Aortic smooth muscle cell (primary cell): Measurements from ENCODE around the gene RNASEH2C. TPM values are rescaled to one million over a fixed set of nuclear protein-coding genes. Genes with fewer than 3 reads are reported as not detected.

Experiments
- total RNA-seq: library from RNA; depleted of rRNA; stranded (reverse); fragments of >200 nt; gene quantifications from 2 replicates; pipeline ENCODE4 v1.2.3, GENCODE V29; 2014

Gene RNASEH2C
- 42.2 and 42.3 TPM in 2 replicates for total RNA-seq

DNA sequence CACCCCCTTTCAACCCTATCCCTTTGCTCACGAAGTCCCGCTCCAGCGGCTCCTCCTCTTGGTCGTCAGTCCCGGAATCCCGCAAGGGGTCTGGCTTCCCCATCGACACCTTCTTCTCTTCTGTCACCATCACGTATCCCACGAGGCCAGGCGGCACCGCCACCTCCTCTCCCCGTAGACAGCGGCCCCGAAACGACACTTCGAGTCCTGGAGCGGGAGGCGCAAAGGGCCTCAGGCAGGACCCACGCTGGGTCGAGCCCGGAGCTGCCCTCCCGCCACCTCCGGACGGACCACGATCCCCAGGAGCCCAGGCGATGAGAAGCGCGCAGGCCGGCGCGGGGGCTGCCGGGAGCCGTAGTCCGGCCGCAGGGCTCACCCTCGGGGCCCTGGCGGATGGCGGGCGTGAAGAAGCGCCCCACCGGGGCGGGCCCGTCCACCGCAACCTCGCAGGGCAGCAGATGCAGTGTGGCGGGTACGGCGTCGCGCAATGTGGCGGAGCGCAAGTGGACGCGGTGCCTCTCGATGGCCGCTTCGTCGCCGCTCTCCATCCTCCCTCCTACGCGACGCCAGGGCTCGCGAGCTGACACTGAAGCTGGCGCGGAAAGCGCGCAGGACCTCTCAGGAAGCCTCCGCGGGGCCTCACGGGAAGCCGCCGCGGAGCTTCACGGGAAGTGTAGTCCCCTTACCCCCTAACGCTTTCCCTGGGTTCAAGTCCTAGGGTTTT, at the start of gene RNASEH2C:
TSS of gene RNASEH2C (minus strand) at position 588 of the 724 bp plus-strand sequence. CDS start at position 548, 40 bp downstream.

DNA sequence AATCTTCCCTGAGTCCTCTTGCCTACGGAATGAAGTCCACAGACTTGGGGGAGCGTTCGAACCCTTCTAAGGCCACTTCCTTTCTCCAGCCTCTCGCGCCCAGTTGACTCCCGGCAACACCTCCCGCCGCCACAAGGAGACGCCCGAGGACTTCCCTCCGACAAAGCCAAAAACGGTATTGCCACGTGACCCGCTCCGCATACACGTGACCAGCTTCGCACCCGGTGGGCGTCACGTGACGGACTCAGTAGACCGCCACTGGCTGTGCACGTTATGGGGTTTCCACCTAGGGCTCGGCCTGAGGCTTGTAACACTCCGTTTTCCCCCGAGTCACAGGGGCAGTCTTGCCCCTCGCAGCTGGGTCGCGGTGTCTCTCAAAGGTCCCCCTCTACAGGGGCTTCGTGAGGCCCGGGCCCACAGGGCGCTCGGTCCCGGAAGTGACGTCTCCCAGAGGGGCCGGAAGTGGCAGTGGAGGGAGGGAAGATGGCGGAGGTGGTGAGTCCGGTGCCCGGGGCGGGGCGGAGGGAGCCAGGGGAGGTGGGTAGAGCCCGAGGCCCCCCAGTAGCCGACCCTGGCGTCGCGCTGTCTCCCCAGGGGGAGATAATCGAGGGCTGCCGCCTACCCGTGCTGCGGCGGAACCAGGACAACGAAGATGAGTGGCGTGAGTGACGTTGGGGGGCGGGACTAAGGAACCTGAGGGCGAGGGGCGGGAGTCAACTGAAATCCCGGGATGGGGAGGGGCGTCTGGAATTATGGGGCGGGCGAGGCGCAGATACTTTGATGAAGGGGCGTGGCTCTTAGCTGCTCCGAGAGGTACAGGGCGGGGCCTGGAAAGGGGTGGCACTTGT, 8.6 kb downstream of the RNASEH2C start, which contains the start of gene KAT5:
TSS of gene KAT5 (plus strand) at position 468 of the 848 bp plus-strand sequence. CDS start at position 484, 16 bp downstream.

Other genes starting within 250 kb of the RNASEH2C start
- gene MALAT1, start 221.8 kb downstream of the RNASEH2C start, total RNA-seq = 9,504 and 16,975 TPM in 2 replicates
- gene SCYL1, start 195.7 kb downstream of the RNASEH2C start, total RNA-seq = 81.8 and 103 TPM in 2 replicates
- 59.5 and 86.0 TPM in 2 replicates for gene LTBP3, start 162.4 kb downstream of the RNASEH2C start, total RNA-seq
- 28.5 and 40.3 TPM in 2 replicates for gene ZNRD2, start 150.3 kb downstream of the RNASEH2C start, total RNA-seq
- gene FAM89B, start 148.3 kb downstream of the RNASEH2C start, total RNA-seq = 19.4 and 22.1 TPM in 2 replicates
- 116 and 131 TPM in 2 replicates for gene EHBP1L1, start 144.7 kb downstream of the RNASEH2C start, total RNA-seq
- gene KCNK7, start 125.0 kb downstream of the RNASEH2C start, total RNA-seq = 0.06 and 0.13 TPM in 2 replicates
- gene MAP3K11, start 106.6 kb downstream of the RNASEH2C start, total RNA-seq = 23.8 and 23.9 TPM in 2 replicates
- gene PCNX3, start 105.0 kb downstream of the RNASEH2C start, total RNA-seq = 12.7 and 14.7 TPM in 2 replicates
- 11.9 and 13.9 TPM in 2 replicates for gene SIPA1, start 82.7 kb downstream of the RNASEH2C start, total RNA-seq
- gene RELA, start 57.9 kb downstream of the RNASEH2C start, total RNA-seq = 20.2 and 20.7 TPM in 2 replicates
- gene KAT5, start 8.5 kb downstream of the RNASEH2C start, total RNA-seq = 50.4 and 53.0 TPM in 2 replicates
- 4.9 and 5.5 TPM in 2 replicates for gene AP5B1, start 60.2 kb upstream of the RNASEH2C start, total RNA-seq
- not detected in 2 replicates for gene OVOL1, start 66.3 kb upstream of the RNASEH2C start, total RNA-seq
- 0.37 and 0.40 TPM in 2 replicates for gene SNX32, start 113.2 kb upstream of the RNASEH2C start, total RNA-seq
- gene CFL1, start 137.4 kb upstream of the RNASEH2C start, total RNA-seq = 1,495 and 1,569 TPM in 2 replicates
- gene MUS81, start 139.6 kb upstream of the RNASEH2C start, total RNA-seq = 38.2 and 48.4 TPM in 2 replicates
- 78.6 and 82.4 TPM in 2 replicates for gene EFEMP2, start 152.0 kb upstream of the RNASEH2C start, total RNA-seq
- 0.12 TPM in 1 of 2 replicates, not detected in the other for gene CTSW, start 159.0 kb upstream of the RNASEH2C start, total RNA-seq
- gene FIBP, start 167.7 kb upstream of the RNASEH2C start, total RNA-seq = 221 and 262 TPM in 2 replicates
- 80.3 and 83.5 TPM in 2 replicates for gene CCDC85B, start 169.9 kb upstream of the RNASEH2C start, total RNA-seq
- 24.0 and 32.9 TPM in 2 replicates for gene FOSL1, start 179.6 kb upstream of the RNASEH2C start, total RNA-seq
- 25.0 and 26.1 TPM in 2 replicates for gene C11orf68, start 198.3 kb upstream of the RNASEH2C start, total RNA-seq
- 574 and 841 TPM in 2 replicates for gene DRAP1, start 198.6 kb upstream of the RNASEH2C start, total RNA-seq
- 0.13 TPM in 1 of 2 replicates, not detected in the other for gene TSGA10IP, start 224.7 kb upstream of the RNASEH2C start, total RNA-seq
- 52.0 and 80.1 TPM in 2 replicates for gene SART1, start 240.9 kb upstream of the RNASEH2C start, total RNA-seq